ENCODE measurements around the gene KCNQ1. TPM values are rescaled to one million over a fixed set of nuclear protein-coding genes. Genes with fewer than 3 reads are reported as not detected.

Gene KCNQ1
- total RNA-seq, 1 experiment from 2014 or later = 2.3 TPM

DNA sequence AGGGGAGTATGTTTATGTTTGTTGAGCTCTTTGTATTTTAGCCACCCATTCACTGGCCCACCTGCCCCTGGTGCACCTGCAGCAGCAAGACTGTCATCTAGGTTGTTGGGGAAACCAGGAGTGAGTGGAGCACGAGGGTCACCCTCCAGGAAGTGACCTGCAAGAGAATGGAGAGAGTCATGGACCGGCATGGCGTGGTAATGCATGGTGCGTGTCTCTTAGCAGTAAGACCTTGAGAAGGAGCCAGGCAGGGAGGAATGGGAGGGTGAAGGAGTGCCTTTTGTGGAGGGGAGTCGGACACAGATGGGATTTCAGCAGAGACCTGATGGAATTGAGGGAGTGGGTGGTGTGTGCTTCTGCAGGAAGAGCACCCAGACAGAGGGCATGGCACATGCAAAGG, 37.9 kb downstream of the KCNQ1 start:
- Histone ChIP-seq H3K4ac (ENCODE audit: low read depth, low read length) (no peak overlapping the region), H3T11ph (ENCODE audit: low read length) (no peak overlapping the region), H2BK5ac (ENCODE audit: insufficient read length, low read length) (no peak overlapping the region), H3K27ac (ENCODE audit: insufficient read length, low read depth, low read length) (no peak overlapping the region), H3K9ac (ENCODE audit: extremely low read depth, insufficient read length, low read length) (no peak overlapping the region), H3K23ac (ENCODE audit: insufficient read length, low read depth, low read length) (no peak overlapping the region), H3K4me2 (ENCODE audit: insufficient read depth, insufficient read length, low read length) (no peak overlapping the region), H3K23me2 (ENCODE audit: insufficient read length, low read depth, low read length, poor library complexity, severe bottlenecking) (no peaks in the 10 kb centered on the region), H2AK5ac (ENCODE audit: insufficient read length, low read length) (no peak overlapping the region), H4K91ac (ENCODE audit: insufficient read length, low read depth, low read length) (no peak overlapping the region), H3K79me2 (ENCODE audit: insufficient read depth, low read length) (no peaks in the 10 kb centered on the region), H2BK120ac (ENCODE audit: low read depth, low read length, poor library complexity, severe bottlenecking) (no peak overlapping the region), H3K56ac (ENCODE audit: insufficient read length, low read depth, low read length) (no peak overlapping the region), H3K79me1 (ENCODE audit: insufficient read depth, low read depth, low read length, poor library complexity, severe bottlenecking) (no peaks in the 10 kb centered on the region), H3K18ac (ENCODE audit: insufficient read length, low read depth, low read length) (no peak overlapping the region), H3K9me3 (ENCODE audit: control insufficient read depth, low read depth, low read length) (peaks cover 11% of the 10 kb centered on the region), H2BK12ac (ENCODE audit: insufficient read length, low read depth, low read length) (no peak overlapping the region), H4K5ac (ENCODE audit: insufficient read length, low read depth, low read length) (no peak overlapping the region), H4K20me1 (ENCODE audit: control insufficient read depth, insufficient read depth, insufficient read length) (no peaks in the 10 kb centered on the region), H3K4me1 (ENCODE audit: insufficient read depth, low read length) (no peaks in the 10 kb centered on the region), H4K8ac (replicated peaks; ENCODE audit: insufficient read length, low read depth, low read length) (no peak overlapping the region), H3K14ac (ENCODE audit: insufficient read depth, low read length) (no peak overlapping the region), H2AFZ (ENCODE audit: low read length) (no peak overlapping the region), H3K27me3 (ENCODE audit: insufficient read depth, low read length) (peaks cover 11% of the 10 kb centered on the region; the same call in 1 of the 2 replicates), H2BK15ac (ENCODE audit: low read depth, low read length) (no peak overlapping the region), H2BK20ac (ENCODE audit: low read depth, low read length, poor library complexity, severe bottlenecking) (no peak overlapping the region)
- Mint-ChIP-seq H3K9me3 (peaks cover 40 to 53% of the 10 kb centered on the region in 2 experiments), H3K27me3 (ENCODE audit: low read depth) (peaks cover 95% of the 10 kb centered on the region), H3K27ac (no peak overlapping the region), H3K36me3 (ENCODE audit: insufficient read depth in 1 of 3, low read depth in 3 of 3) (peaks cover 0 to 12% (median 5%) of the 10 kb centered on the region in 3 experiments; a peak in 5 of 7 replicates), H3K4me1 (no peaks in the 10 kb centered on the region), H3K4me3 (no peak overlapping the region)
- TF ChIP-seq CTCF (conservative IDR thresholded peaks at IDR 0.05) = no peak
- no peak for DNase-seq
- WGBS (ENCODE audit: extremely low coverage, insufficient read length, low lambda C conversion rate) = no CpG with 5 or more reads among the region's 5 CpGs

Measured in H9 (cell line).